Measurements from ENCODE around the gene LMNTD1.

- TF ChIP-seq CTCF (conservative IDR thresholded peaks at IDR 0.05; ENCODE audit: low read depth, low read length), result no peak
- 0 out of 2 replicates have a peak, but pooled peaks have one; percentile 4 for TF ChIP-seq RAD21 (IDR thresholded peaks at IDR 0.05; ENCODE audit: low read length)
- no peak for TF ChIP-seq RCOR1 (IDR thresholded peaks at IDR 0.05; ENCODE audit: insufficient replicate concordance, low read length)
- TF ChIP-seq SMC3 (IDR thresholded peaks at IDR 0.05; ENCODE audit: low read depth, low read length), result no peak
- TF ChIP-seq POLR2A (IDR thresholded peaks at IDR 0.05; ENCODE audit: low read depth, low read length), result no peak
- TF ChIP-seq CEBPB (IDR thresholded peaks at IDR 0.05; ENCODE audit: low read depth, low read length), result peak; percentile 42; the same call in 1 of the 2 replicates
- TF ChIP-seq, protein P1, sequence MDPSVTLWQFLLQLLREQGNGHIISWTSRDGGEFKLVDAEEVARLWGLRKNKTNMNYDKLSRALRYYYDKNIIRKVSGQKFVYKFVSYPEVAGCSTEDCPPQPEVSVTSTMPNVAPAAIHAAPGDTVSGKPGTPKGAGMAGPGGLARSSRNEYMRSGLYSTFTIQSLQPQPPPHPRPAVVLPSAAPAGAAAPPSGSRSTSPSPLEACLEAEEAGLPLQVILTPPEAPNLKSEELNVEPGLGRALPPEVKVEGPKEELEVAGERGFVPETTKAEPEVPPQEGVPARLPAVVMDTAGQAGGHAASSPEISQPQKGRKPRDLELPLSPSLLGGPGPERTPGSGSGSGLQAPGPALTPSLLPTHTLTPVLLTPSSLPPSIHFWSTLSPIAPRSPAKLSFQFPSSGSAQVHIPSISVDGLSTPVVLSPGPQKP (IDR thresholded peaks at IDR 0.05; ENCODE audit: borderline replicate concordance, low read depth, low read length), result no peak
- no peak for TF ChIP-seq CHD1 (IDR thresholded peaks at IDR 0.05; ENCODE audit: low read depth, low read length)
- no peak for TF ChIP-seq NFE2L2 (IDR thresholded peaks at IDR 0.05; ENCODE audit: low read depth, low read length)
- no peak for TF ChIP-seq MXI1 (IDR thresholded peaks at IDR 0.05; ENCODE audit: borderline replicate concordance, low read depth, low read length)
- no peak for TF ChIP-seq FOS (IDR thresholded peaks at IDR 0.05; ENCODE audit: low read depth, low read length)
- TF ChIP-seq RFX5 (IDR thresholded peaks at IDR 0.05; ENCODE audit: low read depth, low read length), result no peak
- no peak for TF ChIP-seq BHLHE40 (IDR thresholded peaks at IDR 0.05; ENCODE audit: low read depth, low read length)
Observed at GRCh38 chr12:25553098-25553497, at the start of gene LMNTD1.

All from IMR-90 (cell line).